SK-N-SH (cell line): ENCODE results near the gene PLIN1.

Experiments
- CHD2 ChIP-seq: fragments of 150-350 bp; IDR thresholded peaks from 2 replicates; pipeline ENCODE4 v1.6.1; 2018; ENCODE audit warnings: low read length; ENCODE audit not compliant: partially characterized antibody
- CTCF ChIP-seq: fragments of 200-600 bp; sonication (generic); IDR thresholded peaks from 2 replicates; pipeline ENCODE4 v1.6.1; 2017; ENCODE audit warnings: antibody characterized with exemption, mild to moderate bottlenecking, moderate library complexity
- EP300 ChIP-seq, 2 experiments: IDR thresholded peaks; 2 replicates each; pipeline versions ENCODE4 v1.4.0 to v1.6.1; 2012; ENCODE audit warnings: borderline replicate concordance in 1 of 2, low read depth in 1 of 2, low read length in 1 of 2
- MAX ChIP-seq: IDR thresholded peaks from 2 replicates; pipeline ENCODE4 v1.4.0; 2012; ENCODE audit warnings: low read depth
- NRF1 ChIP-seq: IDR thresholded peaks from 2 replicates; pipeline ENCODE4 v1.6.1; 2012; ENCODE audit warnings: low read depth, mild to moderate bottlenecking, low read length
- POLR2AphosphoS5 ChIP-seq: IDR thresholded peaks from 2 replicates; pipeline ENCODE4 v1.6.1; 2012; ENCODE audit warnings: low read depth, low read length
- SIN3A ChIP-seq: IDR thresholded peaks from 2 replicates; pipeline ENCODE4 v1.6.1; 2012; ENCODE audit warnings: low read depth, mild to moderate bottlenecking, low read length, moderate library complexity, borderline replicate concordance
- SMC3 ChIP-seq: IDR thresholded peaks from 2 replicates; pipeline ENCODE4 v1.6.1; 2012; ENCODE audit warnings: low read depth, low read length, improper control_type of control experiment
- TAF1 ChIP-seq: IDR thresholded peaks from 2 replicates; pipeline ENCODE4 v1.6.1; 2012; ENCODE audit warnings: low read depth, mild to moderate bottlenecking, low read length, moderate library complexity, borderline replicate concordance

GRCh38 chr15:89652666-89653065 lies 26.5 kb downstream of the PLIN1 start:
- TF ChIP-seq CTCF (no peak), SIN3A (no peak), SMC3 (no peak), POLR2AphosphoS5 (no peak), EP300 (IDR thresholded peaks at IDR 0.05; ENCODE audit: borderline replicate concordance in 1 of 2, low read depth in 1 of 2, low read length in 1 of 2) (no peak), TAF1 (no peak), CHD2 (no peak), NRF1 (no peak), MAX (no peak)
